Bronchial epithelial cell (primary cell): ENCODE data around the gene CMTM8. TPM values are rescaled to one million over a fixed set of nuclear protein-coding genes. Genes with fewer than 3 reads are reported as not detected.

ENCODE experiments used
- DNase-seq: peaks from one replicate; pipeline ENCODE4 v3.0.0-alpha.2; 2010; ENCODE audit warnings: low read depth
- FAIRE-seq: peaks from 2 replicates; lab custom pipeline; 2011; peaks lifted over from hg19 to GRCh38; lab: Jason Lieb, UNC
- H3K27me3 ChIP-seq: 2 replicates; pipeline ENCODE4 v1.5.1; 2011; ENCODE audit warnings: low read length; ENCODE audit not compliant: control insufficient read depth, insufficient read depth
- H3K36me3 ChIP-seq: 2 replicates; pipeline ENCODE4 v1.5.1; 2011; ENCODE audit warnings: low read length; ENCODE audit not compliant: control insufficient read depth, insufficient read depth
- H3K4me3 ChIP-seq: 2 replicates; pipeline ENCODE4 v1.5.1; 2011; ENCODE audit warnings: mild to moderate bottlenecking, low read depth, low read length, control low read depth
- total RNA-seq: library from RNA; depleted of rRNA; stranded (reverse); fragments of >200 nt; gene quantifications from 2 replicates; pipeline ENCODE4 v1.2.1, GENCODE V29; 2014
- TF ChIP-seq, protein P1 (sequence below): IDR thresholded peaks from 2 replicates; pipeline ENCODE4 v1.5.1; 2011; ENCODE audit warnings: mild to moderate bottlenecking, moderate library complexity, low read length, control low read depth, inconsistent platforms; ENCODE audit not compliant: insufficient read depth, severe bottlenecking

The CMTM8 gene
- total RNA-seq, 1 donor from 2014 or later: 0.79 TPM

DNA sequence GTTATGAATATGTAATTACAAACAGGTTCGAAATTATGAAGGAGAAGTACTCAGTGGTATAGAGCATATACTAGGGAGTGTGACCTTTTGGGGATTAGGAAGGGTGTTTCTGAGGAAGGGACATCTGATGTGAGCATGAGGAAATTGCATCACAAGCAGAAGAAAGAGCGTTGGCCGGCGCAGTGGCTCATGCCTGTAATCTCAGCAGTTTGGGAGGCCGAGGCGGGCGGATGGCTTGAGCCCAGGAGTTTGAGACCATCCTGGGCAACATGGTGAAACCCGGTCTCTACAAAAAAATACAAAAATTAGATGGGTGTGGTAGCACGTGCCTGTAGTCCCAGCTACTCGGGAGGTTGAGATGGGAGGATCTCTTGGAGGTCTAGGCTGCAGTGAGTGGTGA lies 160.1 kb downstream of the CMTM8 start:
- Histone ChIP-seq H3K4me3 (no peak overlapping the region), H3K27me3 (no peaks in the 10 kb centered on the region), H3K36me3 (peaks cover 1% of the 10 kb centered on the region)
- TF ChIP-seq, protein P1, sequence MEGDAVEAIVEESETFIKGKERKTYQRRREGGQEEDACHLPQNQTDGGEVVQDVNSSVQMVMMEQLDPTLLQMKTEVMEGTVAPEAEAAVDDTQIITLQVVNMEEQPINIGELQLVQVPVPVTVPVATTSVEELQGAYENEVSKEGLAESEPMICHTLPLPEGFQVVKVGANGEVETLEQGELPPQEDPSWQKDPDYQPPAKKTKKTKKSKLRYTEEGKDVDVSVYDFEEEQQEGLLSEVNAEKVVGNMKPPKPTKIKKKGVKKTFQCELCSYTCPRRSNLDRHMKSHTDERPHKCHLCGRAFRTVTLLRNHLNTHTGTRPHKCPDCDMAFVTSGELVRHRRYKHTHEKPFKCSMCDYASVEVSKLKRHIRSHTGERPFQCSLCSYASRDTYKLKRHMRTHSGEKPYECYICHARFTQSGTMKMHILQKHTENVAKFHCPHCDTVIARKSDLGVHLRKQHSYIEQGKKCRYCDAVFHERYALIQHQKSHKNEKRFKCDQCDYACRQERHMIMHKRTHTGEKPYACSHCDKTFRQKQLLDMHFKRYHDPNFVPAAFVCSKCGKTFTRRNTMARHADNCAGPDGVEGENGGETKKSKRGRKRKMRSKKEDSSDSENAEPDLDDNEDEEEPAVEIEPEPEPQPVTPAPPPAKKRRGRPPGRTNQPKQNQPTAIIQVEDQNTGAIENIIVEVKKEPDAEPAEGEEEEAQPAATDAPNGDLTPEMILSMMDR: no peak
- FAIRE-seq (no peak), DNase-seq (no peak)

DNA sequence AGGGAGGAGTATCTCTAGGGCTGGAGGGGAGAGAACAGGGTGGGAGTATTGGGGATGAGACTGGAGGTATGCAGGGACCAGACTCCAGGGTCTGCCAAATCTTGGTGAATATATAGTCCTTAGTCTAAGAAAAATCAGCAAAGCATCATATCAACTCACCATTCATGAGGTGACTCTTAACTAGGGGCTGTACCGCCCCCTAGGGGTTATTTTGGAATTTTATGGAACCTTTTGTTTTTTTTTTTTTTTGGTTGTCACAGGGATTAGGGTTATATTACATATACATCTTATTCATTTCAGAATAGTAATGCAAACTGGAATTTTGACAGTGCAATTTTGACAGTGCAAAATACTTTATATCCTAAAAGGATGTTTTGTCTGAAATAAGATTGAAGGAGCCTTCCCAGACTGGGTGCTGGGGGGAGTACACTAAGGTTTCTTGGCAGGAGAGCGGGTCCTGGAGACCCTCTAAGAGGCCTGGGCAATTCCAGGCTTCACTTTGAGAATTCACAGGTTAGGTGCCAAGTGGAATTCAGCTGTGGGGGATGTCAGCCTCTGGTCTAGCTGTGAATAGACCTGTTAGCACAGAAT lies 160.6 kb downstream of the CMTM8 start:
- Histone ChIP-seq H3K27me3 (no peaks in the 10 kb centered on the region), H3K4me3 (no peak overlapping the region), H3K36me3 (peaks cover 1% of the 10 kb centered on the region)
- TF ChIP-seq, protein P1: peak; percentile 41
- DNase-seq: peak; percentile 54
- FAIRE-seq: no peak

DNA sequence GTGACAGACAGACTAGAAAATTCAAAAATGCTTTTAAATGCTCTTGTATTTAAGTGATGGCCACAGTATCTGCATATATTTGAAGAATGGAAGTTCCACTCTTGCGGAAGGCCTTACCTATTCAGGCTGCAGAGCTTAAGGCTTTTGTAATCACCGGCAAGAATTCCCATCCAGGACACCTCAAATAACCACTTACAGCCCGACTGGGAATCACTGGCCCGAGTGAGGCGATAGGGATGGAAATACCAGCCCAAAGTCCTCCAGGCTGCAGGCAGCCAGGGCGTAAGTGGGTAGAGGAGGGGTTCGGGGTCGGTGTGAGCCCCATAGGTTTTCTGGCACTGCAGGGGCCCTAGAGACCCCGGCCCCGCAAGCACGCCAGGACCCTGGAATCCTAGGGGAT lies 162.6 kb downstream of the CMTM8 start:
- TF ChIP-seq, protein P1: no peak
- no peaks in the 10 kb centered on the region for H3K27me3 ChIP-seq
- FAIRE-seq: no peak

DNA sequence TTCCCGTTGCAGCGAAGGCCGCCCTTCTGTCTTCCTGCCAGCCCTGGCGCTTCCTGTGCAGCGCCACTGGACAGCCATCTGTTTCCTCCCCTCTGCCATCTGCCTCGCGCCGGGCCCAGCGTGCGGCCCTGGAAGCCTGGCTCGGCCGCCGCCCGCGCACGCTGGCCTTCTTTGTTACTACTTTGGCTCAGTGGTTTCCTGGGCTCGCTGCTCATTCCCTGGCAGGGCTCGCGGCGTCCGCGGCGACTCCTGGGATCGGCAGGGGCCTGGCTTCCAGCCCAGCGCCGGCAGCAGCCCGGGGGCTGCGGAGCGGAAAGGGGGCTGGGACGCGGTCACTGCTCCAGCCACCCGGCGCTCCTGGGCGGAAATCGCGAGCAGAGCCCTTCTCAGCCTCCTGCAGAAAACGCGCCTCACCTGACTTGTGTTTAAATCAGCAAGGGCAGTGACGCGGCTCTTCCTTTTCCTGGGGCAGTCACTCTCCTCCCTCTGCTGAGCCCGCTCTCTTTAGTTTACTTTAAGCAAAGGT lies 163.1 kb downstream of the CMTM8 start:
- Histone ChIP-seq H3K27me3 (no peaks in the 10 kb centered on the region), H3K4me3 (peak overlapping the region; percentile 43), H3K36me3 (no peaks in the 10 kb centered on the region)
- DNase-seq (peak; percentile 59), FAIRE-seq (no peak)
- TF ChIP-seq, protein P1: no peak

More for the DNA sequence above, 162.6 kb downstream of the CMTM8 start:
- Histone ChIP-seq H3K4me3 (peak overlapping the region; percentile 43), H3K36me3 (peaks cover 1% of the 10 kb centered on the region)
- DNase-seq: no peak

DNA sequence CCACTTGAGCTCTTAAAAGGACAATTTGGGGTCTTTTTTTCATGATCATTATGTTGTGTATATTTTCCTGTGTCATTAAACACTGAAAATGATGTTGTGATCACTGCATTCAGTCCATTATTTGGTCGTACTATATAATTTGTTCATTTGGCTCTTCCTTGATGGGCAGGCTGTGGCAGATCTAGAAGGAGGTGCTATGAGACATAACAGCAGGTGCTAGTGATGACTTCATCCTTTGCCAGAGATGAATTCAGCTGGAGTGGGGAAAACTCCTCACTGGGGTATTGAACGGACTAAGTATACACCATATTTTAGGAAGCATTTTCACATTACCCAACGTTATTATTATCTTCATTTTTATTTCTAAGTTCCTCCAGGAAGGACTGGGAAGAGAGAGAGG lies 165.2 kb downstream of the CMTM8 start:
- no peaks in the 10 kb centered on the region for H3K36me3 ChIP-seq
- TF ChIP-seq, protein P1: no peak
- DNase-seq (peak; percentile 81), FAIRE-seq (no peak)
- H3K4me3 ChIP-seq: no peak overlapping the region
- no peaks in the 10 kb centered on the region for H3K27me3 ChIP-seq

DNA sequence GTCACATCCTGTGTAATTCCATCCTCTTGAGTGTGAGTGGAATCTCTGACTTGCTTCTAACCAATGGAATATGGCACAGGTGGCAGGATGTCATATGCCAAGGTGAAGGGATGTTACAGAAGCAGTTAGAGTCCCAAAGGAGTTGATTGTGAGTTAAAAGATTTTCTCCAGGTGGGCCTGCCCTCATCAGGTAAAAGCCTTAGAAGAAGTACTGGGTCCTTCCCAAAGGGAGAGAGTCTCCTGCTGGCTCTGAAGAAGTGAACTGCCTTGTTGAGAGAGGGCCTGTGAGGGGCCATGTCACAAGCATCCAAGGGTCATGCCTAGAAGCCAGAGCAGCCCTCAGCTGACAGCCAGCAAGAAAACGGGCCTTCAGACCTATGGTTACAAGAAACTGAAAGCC lies 166.2 kb downstream of the CMTM8 start:
- FAIRE-seq: no peak
- no peaks in the 10 kb centered on the region for H3K27me3 ChIP-seq

More for the DNA sequence above, 166.2 kb downstream of the CMTM8 start:
- Histone ChIP-seq H3K36me3 (no peaks in the 10 kb centered on the region), H3K4me3 (no peak overlapping the region)
- TF ChIP-seq, protein P1: no peak
- DNase-seq: no peak
